ENCODE measurements around the gene PSMG2. TPM values are rescaled to one million over a fixed set of nuclear protein-coding genes. Genes with fewer than 3 reads are reported as not detected.

PSMG2 gene
- total and polyA plus RNA-seq, 2 of the 13 experiments (the other 11 are each of a cell fraction or from before 2014, with no cell fraction given) = 53.4 to 94.8 TPM

DNA sequence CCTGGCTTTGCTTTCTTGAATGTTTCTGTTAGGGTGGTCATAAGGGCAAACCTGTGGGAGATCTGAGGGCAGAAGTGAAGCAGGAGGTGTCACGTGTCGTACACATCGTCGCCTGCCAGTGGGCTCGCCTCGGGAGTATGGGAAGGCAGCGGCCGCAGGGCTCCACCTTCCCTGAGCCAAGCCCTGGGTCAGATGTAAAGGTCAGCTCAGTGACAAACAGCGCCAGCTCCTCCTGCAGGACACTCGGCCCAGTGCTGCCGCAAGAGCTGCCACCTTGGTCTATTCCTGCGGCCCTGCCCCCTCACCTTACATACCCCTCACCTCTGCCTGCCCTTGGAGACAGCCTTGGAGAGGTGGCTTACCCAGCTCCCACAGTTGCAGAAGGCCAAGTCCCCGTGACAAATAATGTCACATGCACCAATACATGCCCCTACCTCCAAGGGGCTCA is 64.2 kb downstream of the PSMG2 start (continued):
- TF ChIP-seq, protein P1, sequence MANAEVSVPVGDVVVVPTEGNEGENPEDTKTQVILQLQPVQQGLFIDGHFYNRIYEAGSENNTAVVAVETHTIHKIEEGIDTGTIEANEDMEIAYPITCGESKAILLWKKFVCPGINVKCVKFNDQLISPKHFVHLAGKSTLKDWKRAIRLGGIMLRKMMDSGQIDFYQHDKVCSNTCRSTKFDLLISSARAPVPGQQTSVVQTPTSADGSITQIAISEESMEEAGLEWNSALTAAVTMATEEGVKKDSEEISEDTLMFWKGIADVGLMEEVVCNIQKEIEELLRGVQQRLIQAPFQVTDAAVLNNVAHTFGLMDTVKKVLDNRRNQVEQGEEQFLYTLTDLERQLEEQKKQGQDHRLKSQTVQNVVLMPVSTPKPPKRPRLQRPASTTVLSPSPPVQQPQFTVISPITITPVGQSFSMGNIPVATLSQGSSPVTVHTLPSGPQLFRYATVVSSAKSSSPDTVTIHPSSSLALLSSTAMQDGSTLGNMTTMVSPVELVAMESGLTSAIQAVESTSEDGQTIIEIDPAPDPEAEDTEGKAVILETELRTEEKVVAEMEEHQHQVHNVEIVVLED (CRISPR knock-in tag; IDR thresholded peaks at IDR 0.05; ENCODE audit: borderline replicate concordance) = peak; percentile 44; the same call in 1 of the 2 replicates
- TF ChIP-seq EHMT2 (IDR thresholded peaks at IDR 0.05; ENCODE audit: borderline replicate concordance, low read depth, low read length) (no peak), SOX13 (IDR thresholded peaks at IDR 0.05) (no peak), SOX13 (CRISPR knock-in tag; conservative IDR thresholded peaks at IDR 0.05 in 1 of 2, IDR thresholded peaks at IDR 0.05 in 1 of 2) (peak in 1 of 2 experiments; percentile 53; a peak in 2 of 4 replicates), MED8 (CRISPR knock-in tag; IDR thresholded peaks at IDR 0.05; ENCODE audit: insufficient replicate concordance) (no peak), ZNF547 (CRISPR knock-in tag; IDR thresholded peaks at IDR 0.05) (0 out of 2 replicates have a peak, but pooled peaks have one; percentile 48), ZNF660 (CRISPR knock-in tag; IDR thresholded peaks at IDR 0.05; ENCODE audit: borderline replicate concordance, low read depth) (no peak), SRY (CRISPR knock-in tag; IDR thresholded peaks at IDR 0.05) (peak; percentile 85), ZNF224 (CRISPR knock-in tag; IDR thresholded peaks at IDR 0.05) (no peak), HMGA1 (CRISPR knock-in tag; conservative IDR thresholded peaks at IDR 0.05) (no peak), FOXA3 (CRISPR knock-in tag; IDR thresholded peaks at IDR 0.05) (peak; percentile 47), GLI4 (CRISPR knock-in tag; IDR thresholded peaks at IDR 0.05; ENCODE audit: borderline replicate concordance) (no peak), MAFG (CRISPR knock-in tag; IDR thresholded peaks at IDR 0.05) (no peak), NR2F2 (IDR thresholded peaks at IDR 0.05; ENCODE audit: borderline replicate concordance, low read depth) (peak; percentile 84; the same call in 1 of the 2 replicates), PCBP1 (IDR thresholded peaks at IDR 0.05; ENCODE audit: borderline replicate concordance, low read depth, low read length) (no peak), ZNF331 (CRISPR knock-in tag; IDR thresholded peaks at IDR 0.05) (peak; percentile 26; the same call in 1 of the 2 replicates), ZNF558 (CRISPR knock-in tag; IDR thresholded peaks at IDR 0.05; ENCODE audit: borderline replicate concordance) (peak; percentile 77; the same call in 1 of the 2 replicates), ZNF850 (CRISPR knock-in tag; conservative IDR thresholded peaks at IDR 0.05) (no peak), RORA (CRISPR knock-in tag; IDR thresholded peaks at IDR 0.05) (no peak), ZNF670 (CRISPR knock-in tag; IDR thresholded peaks at IDR 0.05; ENCODE audit: borderline replicate concordance) (no peak), DNMT3B (CRISPR knock-in tag; conservative IDR thresholded peaks at IDR 0.05) (no peak), ZNF253 (CRISPR knock-in tag; IDR thresholded peaks at IDR 0.05; ENCODE audit: borderline replicate concordance) (no peak)
- TF ChIP-seq, protein P2, sequence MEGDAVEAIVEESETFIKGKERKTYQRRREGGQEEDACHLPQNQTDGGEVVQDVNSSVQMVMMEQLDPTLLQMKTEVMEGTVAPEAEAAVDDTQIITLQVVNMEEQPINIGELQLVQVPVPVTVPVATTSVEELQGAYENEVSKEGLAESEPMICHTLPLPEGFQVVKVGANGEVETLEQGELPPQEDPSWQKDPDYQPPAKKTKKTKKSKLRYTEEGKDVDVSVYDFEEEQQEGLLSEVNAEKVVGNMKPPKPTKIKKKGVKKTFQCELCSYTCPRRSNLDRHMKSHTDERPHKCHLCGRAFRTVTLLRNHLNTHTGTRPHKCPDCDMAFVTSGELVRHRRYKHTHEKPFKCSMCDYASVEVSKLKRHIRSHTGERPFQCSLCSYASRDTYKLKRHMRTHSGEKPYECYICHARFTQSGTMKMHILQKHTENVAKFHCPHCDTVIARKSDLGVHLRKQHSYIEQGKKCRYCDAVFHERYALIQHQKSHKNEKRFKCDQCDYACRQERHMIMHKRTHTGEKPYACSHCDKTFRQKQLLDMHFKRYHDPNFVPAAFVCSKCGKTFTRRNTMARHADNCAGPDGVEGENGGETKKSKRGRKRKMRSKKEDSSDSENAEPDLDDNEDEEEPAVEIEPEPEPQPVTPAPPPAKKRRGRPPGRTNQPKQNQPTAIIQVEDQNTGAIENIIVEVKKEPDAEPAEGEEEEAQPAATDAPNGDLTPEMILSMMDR (CRISPR knock-in tag; IDR thresholded peaks at IDR 0.05) = peak; percentile 96
- TF ChIP-seq, protein P3, sequence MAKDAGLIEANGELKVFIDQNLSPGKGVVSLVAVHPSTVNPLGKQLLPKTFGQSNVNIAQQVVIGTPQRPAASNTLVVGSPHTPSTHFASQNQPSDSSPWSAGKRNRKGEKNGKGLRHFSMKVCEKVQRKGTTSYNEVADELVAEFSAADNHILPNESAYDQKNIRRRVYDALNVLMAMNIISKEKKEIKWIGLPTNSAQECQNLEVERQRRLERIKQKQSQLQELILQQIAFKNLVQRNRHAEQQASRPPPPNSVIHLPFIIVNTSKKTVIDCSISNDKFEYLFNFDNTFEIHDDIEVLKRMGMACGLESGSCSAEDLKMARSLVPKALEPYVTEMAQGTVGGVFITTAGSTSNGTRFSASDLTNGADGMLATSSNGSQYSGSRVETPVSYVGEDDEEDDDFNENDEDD (CRISPR knock-in tag; IDR thresholded peaks at IDR 0.05; ENCODE audit: borderline replicate concordance) = peak; percentile 69; the same call in 1 of the 2 replicates
- TF ChIP-seq, protein P4, sequence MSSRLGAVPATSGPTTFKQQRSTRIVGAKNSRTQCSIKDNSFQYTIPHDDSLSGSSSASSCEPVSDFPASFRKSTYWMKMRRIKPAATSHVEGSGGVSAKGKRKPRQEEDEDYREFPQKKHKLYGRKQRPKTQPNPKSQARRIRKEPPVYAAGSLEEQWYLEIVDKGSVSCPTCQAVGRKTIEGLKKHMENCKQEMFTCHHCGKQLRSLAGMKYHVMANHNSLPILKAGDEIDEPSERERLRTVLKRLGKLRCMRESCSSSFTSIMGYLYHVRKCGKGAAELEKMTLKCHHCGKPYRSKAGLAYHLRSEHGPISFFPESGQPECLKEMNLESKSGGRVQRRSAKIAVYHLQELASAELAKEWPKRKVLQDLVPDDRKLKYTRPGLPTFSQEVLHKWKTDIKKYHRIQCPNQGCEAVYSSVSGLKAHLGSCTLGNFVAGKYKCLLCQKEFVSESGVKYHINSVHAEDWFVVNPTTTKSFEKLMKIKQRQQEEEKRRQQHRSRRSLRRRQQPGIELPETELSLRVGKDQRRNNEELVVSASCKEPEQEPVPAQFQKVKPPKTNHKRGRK (CRISPR knock-in tag; IDR thresholded peaks at IDR 0.05) = no peak

Data from HepG2 (cell line).